Endothelial cell of umbilical vein (primary cell): Measurements from ENCODE around the gene SPEF1. TPM values are rescaled to one million over a fixed set of nuclear protein-coding genes. Genes with fewer than 3 reads are reported as not detected.

Experiments used
- BruUV-seq: library from RNA; stranded (reverse); fragments of 400-500 nt; replicated peaks from 2 replicates; lab custom pipeline; 2021; lab: Mats Ljungman, UMichigan
- CTCF ChIA-PET: fragments of 300-600, 350-600 bp; sonication (Branson Sonifier 250); formaldehyde crosslinking; loops from one replicate; lab custom pipeline; 2021; ENCODE audit warnings: antibody characterized with exemption, inconsistent platforms; lab: Charles Lee
- POLR2A ChIA-PET: fragments of 300-600, 350-600 bp; sonication (Branson Sonifier 250); formaldehyde crosslinking; loops from one replicate; lab custom pipeline; 2021; ENCODE audit warnings: antibody characterized with exemption, inconsistent platforms; lab: Charles Lee
- DNase-seq: peaks from one replicate; pipeline ENCODE4 v3.0.0-alpha.2; 2011; ENCODE audit warnings: low read depth, low spot score
- FAIRE-seq: peaks from 2 replicates; lab custom pipeline; 2011; peaks lifted over from hg19 to GRCh38; lab: Jason Lieb, UNC
- H2AFZ ChIP-seq: 2 replicates; pipeline ENCODE4 v1.6.0; 2012; ENCODE audit warnings: low read depth, low read length, control low read depth, inconsistent platforms
- H3K27ac ChIP-seq: 2 replicates; pipeline ENCODE4 v1.5.1; 2011; ENCODE audit warnings: low read depth, mild to moderate bottlenecking, control low read depth, low read length, moderate library complexity; ENCODE audit not compliant: insufficient read depth
- H3K27me3 ChIP-seq, 2 experiments: 2 replicates each; pipeline versions ENCODE4 v1.6.0 to v1.6.1; 2011; ENCODE audit warnings: low read length in 2 of 2, mixed read lengths in 1 of 2; ENCODE audit not compliant: control insufficient read depth in 2 of 2, insufficient read depth in 2 of 2
- H3K36me3 ChIP-seq, 2 experiments: 2 replicates in 1 of 2; 3 replicates in 1 of 2; pipeline ENCODE4 v1.5.1; 2011; ENCODE audit warnings: low read length in 2 of 2, mild to moderate bottlenecking in 1 of 2, moderate library complexity in 1 of 2; ENCODE audit not compliant: control insufficient read depth in 2 of 2, insufficient read depth in 2 of 2; ENCODE audit errors: extremely low read depth in 1 of 2
- H3K4me1 ChIP-seq: 3 replicates; pipeline ENCODE4 v1.5.1; 2011; ENCODE audit warnings: mild to moderate bottlenecking, low read length; ENCODE audit not compliant: control insufficient read depth, insufficient read depth; ENCODE audit errors: extremely low read depth
- H3K4me2 ChIP-seq: 2 replicates; pipeline ENCODE4 v1.6.1; 2011; ENCODE audit warnings: low read length, control low read depth, mixed read lengths; ENCODE audit not compliant: insufficient read depth
- H3K4me3 ChIP-seq, 3 experiments: fragments of 200-600 bp in 1 of 3; sonication (generic), shearing (Covaris generic) in 1 of 3; replicated peaks in 1 of 3; 2 replicates each; pipeline ENCODE4 v1.5.1; 2011 to 2016; ENCODE audit warnings: control low read depth in 3 of 3, low read length in 3 of 3, mild to moderate bottlenecking in 2 of 3, inconsistent platforms in 1 of 3, low read depth in 1 of 3, moderate library complexity in 1 of 3; ENCODE audit not compliant: insufficient read depth in 1 of 3
- H3K79me2 ChIP-seq: 2 replicates; pipeline ENCODE4 v1.6.0; 2012; ENCODE audit warnings: low read length, inconsistent platforms; ENCODE audit not compliant: control insufficient read depth, insufficient read depth
- H3K9ac ChIP-seq: replicated peaks from 2 replicates; pipeline ENCODE3; 2011; ENCODE audit warnings: low read length, control low read depth; ENCODE audit not compliant: insufficient read depth; ENCODE audit errors: extremely low read depth
- H3K9me1 ChIP-seq: replicated peaks from 3 replicates; pipeline ENCODE4 v1.6.0; 2011; ENCODE audit warnings: mild to moderate bottlenecking, low read length; ENCODE audit not compliant: control insufficient read depth, insufficient read depth; ENCODE audit errors: extremely low read depth
- H3K9me3 ChIP-seq: replicated peaks from 2 replicates; pipeline ENCODE4 v1.5.1; 2012; ENCODE audit warnings: low read length, inconsistent platforms; ENCODE audit not compliant: control insufficient read depth, insufficient read depth
- H4K20me1 ChIP-seq: replicated peaks from 2 replicates; pipeline ENCODE3; 2011; ENCODE audit warnings: mild to moderate bottlenecking, low read length; ENCODE audit not compliant: control insufficient read depth, insufficient read depth; ENCODE audit errors: extremely low read depth
- EZH2 ChIP-seq: IDR thresholded peaks from 2 replicates; pipeline ENCODE4 v1.6.1; 2012; ENCODE audit warnings: borderline replicate concordance, low read depth, mild to moderate bottlenecking, moderate library complexity, low read length, inconsistent platforms; ENCODE audit not compliant: severe bottlenecking
- FOS ChIP-seq: IDR thresholded peaks from 2 replicates; pipeline ENCODE4 v1.6.1; 2011; ENCODE audit warnings: mild to moderate bottlenecking, low read length, moderate library complexity, borderline replicate concordance; ENCODE audit not compliant: insufficient read depth
- GATA2 ChIP-seq: IDR thresholded peaks from 2 replicates; pipeline ENCODE4 v1.7.0; 2011; ENCODE audit warnings: low read depth, mild to moderate bottlenecking, moderate library complexity, mixed read lengths, low read length; ENCODE audit not compliant: insufficient read length, insufficient read depth
- JUN ChIP-seq: IDR thresholded peaks from 2 replicates; pipeline ENCODE4 v1.6.1; 2011; ENCODE audit warnings: borderline replicate concordance, low read depth; ENCODE audit not compliant: insufficient read length, insufficient read depth
- MYC ChIP-seq: IDR thresholded peaks from one replicate; pipeline ENCODE4 v1.6.1; 2011; ENCODE audit warnings: mild to moderate bottlenecking, low read depth, low read length
- POLR2A ChIP-seq: IDR thresholded peaks from 2 replicates; pipeline ENCODE4 v1.6.1; 2012; ENCODE audit warnings: low read depth, mild to moderate bottlenecking, control low read depth, low read length
- POLR2AphosphoS5 ChIP-seq: IDR thresholded peaks from 2 replicates; pipeline ENCODE4 v1.6.1; 2012; ENCODE audit warnings: low read depth, mild to moderate bottlenecking, control low read depth, low read length, moderate library complexity; ENCODE audit not compliant: insufficient read depth
- dilution Hi-C: fragments of 300-500 bp; cut with MboI; formaldehyde crosslinking; loops from one replicate; pipeline ENCODE4 v1.15.0; 2019; ENCODE audit warnings: low sequenced_read_pairs; ENCODE audit not compliant: extremely low pct_ligation_motif_present
- intact Hi-C: fragments of 100-400 bp; cut with micrococcal nuclease; formaldehyde crosslinking; loops from one replicate; pipeline ENCODE4 v1.10.0; 2022
- polyA plus RNA-seq, 4 experiments: library from polyadenylated mRNA; depleted of rRNA in 3 of 4; stranded (reverse) in 3 of 4; unstranded in 1 of 4; fragments of >200 nt; gene quantifications; 2 replicates each; pipeline versions ENCODE4 v1.2.1 to v1.2.3, GENCODE V29; 2011 to 2012; ENCODE audit warnings: missing spikeins in 1 of 4
- total RNA-seq: library from RNA; stranded (reverse); gene quantifications from 2 replicates; pipeline ENCODE4 v1.2.3, GENCODE V29; 2021
- TF ChIP-seq, protein P1 (sequence below), 2 donors: IDR thresholded peaks; 1 replicate in 1 of 2; 2 replicates in 1 of 2; pipeline ENCODE4 v1.5.1; 2011; ENCODE audit warnings: low read length in 2 of 2, mild to moderate bottlenecking in 2 of 2, moderate library complexity in 2 of 2, control low read depth in 1 of 2, inconsistent platforms in 1 of 2, low read depth in 1 of 2; ENCODE audit not compliant: insufficient read depth in 1 of 2; ENCODE audit errors: extremely low read depth in 1 of 2
- TF ChIP-seq, protein P2 (sequence below): IDR thresholded peaks from 2 replicates; pipeline ENCODE4 v1.6.1; 2011; ENCODE audit not compliant: insufficient read depth, insufficient read length

The SPEF1 gene
- total and polyA plus RNA-seq, 2 donors (not counting 3 experiments of a cell fraction or from before 2014, with no cell fraction given): 0.07 to 0.44 TPM

DNA sequence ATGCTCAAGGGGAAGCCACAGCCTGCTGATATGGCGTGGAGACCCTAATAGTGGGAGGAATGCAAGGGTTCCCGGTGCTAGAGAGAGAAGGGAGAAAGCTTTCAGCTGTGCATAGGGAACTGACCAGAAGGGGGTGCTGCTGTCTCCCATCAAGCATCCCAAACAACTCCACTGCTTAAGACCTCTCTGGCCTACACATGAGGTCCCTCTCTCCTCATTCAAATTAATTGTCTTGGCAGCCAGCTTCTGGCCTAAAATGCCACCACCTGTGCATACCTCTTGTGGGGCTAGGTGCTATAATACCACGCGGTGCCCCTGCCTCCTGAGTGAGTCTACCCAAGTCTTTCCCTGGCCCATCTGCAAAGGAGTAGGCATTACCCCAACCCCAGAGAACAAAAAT lies 28.1 kb downstream of the SPEF1 start:
- no peak overlapping the region for H3K27ac ChIP-seq
- ChIA-PET POLR2A (no interaction called here), CTCF (interaction anchor here (0.7 to 5.7 kb wide), 24 partner anchors 10 to 473 kb away, joined by 3 to 76 read pairs (median 7); partner anchors contain the start of genes ADISSP, AP5S1, CENPB and HSPA12B)
- peaks cover 0 to 10% of the 10 kb centered on the region in 2 experiments for H3K36me3 ChIP-seq
- dilution Hi-C loops (no loop called here), intact Hi-C loops (loop anchor here (1.0 to 5.0 kb wide), 5 partner anchors 15 to 102 kb away; partner anchors contain the start of gene SPEF1)
- no peaks in the 10 kb centered on the region for H3K9me1 ChIP-seq
- TF ChIP-seq JUN: no peak
- TF ChIP-seq, protein P1, sequence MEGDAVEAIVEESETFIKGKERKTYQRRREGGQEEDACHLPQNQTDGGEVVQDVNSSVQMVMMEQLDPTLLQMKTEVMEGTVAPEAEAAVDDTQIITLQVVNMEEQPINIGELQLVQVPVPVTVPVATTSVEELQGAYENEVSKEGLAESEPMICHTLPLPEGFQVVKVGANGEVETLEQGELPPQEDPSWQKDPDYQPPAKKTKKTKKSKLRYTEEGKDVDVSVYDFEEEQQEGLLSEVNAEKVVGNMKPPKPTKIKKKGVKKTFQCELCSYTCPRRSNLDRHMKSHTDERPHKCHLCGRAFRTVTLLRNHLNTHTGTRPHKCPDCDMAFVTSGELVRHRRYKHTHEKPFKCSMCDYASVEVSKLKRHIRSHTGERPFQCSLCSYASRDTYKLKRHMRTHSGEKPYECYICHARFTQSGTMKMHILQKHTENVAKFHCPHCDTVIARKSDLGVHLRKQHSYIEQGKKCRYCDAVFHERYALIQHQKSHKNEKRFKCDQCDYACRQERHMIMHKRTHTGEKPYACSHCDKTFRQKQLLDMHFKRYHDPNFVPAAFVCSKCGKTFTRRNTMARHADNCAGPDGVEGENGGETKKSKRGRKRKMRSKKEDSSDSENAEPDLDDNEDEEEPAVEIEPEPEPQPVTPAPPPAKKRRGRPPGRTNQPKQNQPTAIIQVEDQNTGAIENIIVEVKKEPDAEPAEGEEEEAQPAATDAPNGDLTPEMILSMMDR (IDR thresholded peaks at IDR 0.05; ENCODE audit: extremely low read depth in 1 of 2, insufficient read depth in 1 of 2, low read depth in 1 of 2, low read length in 2 of 2): peak; percentile 79 to 89
- peak; percentile 55 for TF ChIP-seq POLR2A
- H3K9me3 ChIP-seq: no peaks in the 10 kb centered on the region
- no peak overlapping the region for H3K9ac ChIP-seq
- FAIRE-seq (peak; percentile 88), DNase-seq (peak; percentile 66)
- no peaks in the 10 kb centered on the region for H3K4me1 ChIP-seq
- BruUV-seq: no TSS peak
- H3K79me2 ChIP-seq: no peaks in the 10 kb centered on the region
- H2AFZ ChIP-seq: no peak overlapping the region
- no peaks in the 10 kb centered on the region for H4K20me1 ChIP-seq
- no peak overlapping the region for H3K4me2 ChIP-seq
- H3K27me3 ChIP-seq: no peaks in the 10 kb centered on the region
- no peak overlapping the region for H3K4me3 ChIP-seq

DNA sequence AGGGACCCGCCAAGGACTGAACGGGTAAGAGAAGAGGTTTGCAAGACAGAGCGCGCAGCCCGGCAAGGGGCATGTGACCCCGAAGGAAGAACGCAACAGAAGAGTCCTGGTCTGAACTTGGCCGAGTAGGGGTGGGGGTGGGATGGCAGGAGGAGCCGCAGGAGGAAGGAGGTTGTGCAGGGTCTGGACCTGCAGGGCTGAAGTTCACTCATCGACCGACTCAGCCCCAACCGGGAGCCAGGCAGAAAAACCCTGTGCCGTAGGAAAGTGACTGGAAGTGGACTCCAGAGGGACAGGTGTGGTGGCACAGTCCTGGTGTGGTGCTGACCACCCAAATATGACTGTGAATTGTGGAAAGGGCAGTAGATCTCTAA lies 28.9 kb downstream of the SPEF1 start:
- no peak overlapping the region for H3K27ac ChIP-seq
- BruUV-seq: no TSS peak
- H3K27me3 ChIP-seq: no peaks in the 10 kb centered on the region
- H3K9ac ChIP-seq: no peak overlapping the region
- H3K9me3 ChIP-seq: no peaks in the 10 kb centered on the region
- no peaks in the 10 kb centered on the region for H3K4me1 ChIP-seq
- H3K36me3 ChIP-seq: peaks cover 0 to 10% of the 10 kb centered on the region in 2 experiments
- dilution Hi-C loops: no loop called here
- H4K20me1 ChIP-seq: no peaks in the 10 kb centered on the region
- no peak overlapping the region for H3K4me3 ChIP-seq
- H2AFZ ChIP-seq: no peak overlapping the region
- no peak for TF ChIP-seq FOS
- TF ChIP-seq MYC: no peak
- no peak for TF ChIP-seq POLR2AphosphoS5
- TF ChIP-seq, protein P1 (IDR thresholded peaks at IDR 0.05; ENCODE audit: extremely low read depth in 1 of 2, insufficient read depth in 1 of 2, low read depth in 1 of 2, low read length in 2 of 2): no peak
- no peak for TF ChIP-seq EZH2
- TF ChIP-seq POLR2A: no peak
- TF ChIP-seq, protein P2, sequence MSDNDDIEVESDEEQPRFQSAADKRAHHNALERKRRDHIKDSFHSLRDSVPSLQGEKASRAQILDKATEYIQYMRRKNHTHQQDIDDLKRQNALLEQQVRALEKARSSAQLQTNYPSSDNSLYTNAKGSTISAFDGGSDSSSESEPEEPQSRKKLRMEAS: no peak
- no peak for TF ChIP-seq JUN
- TF ChIP-seq GATA2: no peak
- DNase-seq (no peak), FAIRE-seq (no peak)
- intact Hi-C loops: loop anchor here (5.0 kb wide), 1 partner anchor 75 kb away; no protein-coding TSS in a partner anchor
- CTCF ChIA-PET: interaction anchor here (0.7 to 5.7 kb wide), 23 partner anchors 9 to 333 kb away, joined by 3 to 76 read pairs (median 7); partner anchors contain the start of genes ADISSP, AP5S1, CENPB and HSPA12B
- no peak overlapping the region for H3K4me2 ChIP-seq
- no peaks in the 10 kb centered on the region for H3K79me2 ChIP-seq
- POLR2A ChIA-PET: no interaction called here
- no peaks in the 10 kb centered on the region for H3K9me1 ChIP-seq
